Measurements from ENCODE around the gene FLCN.

DNA sequence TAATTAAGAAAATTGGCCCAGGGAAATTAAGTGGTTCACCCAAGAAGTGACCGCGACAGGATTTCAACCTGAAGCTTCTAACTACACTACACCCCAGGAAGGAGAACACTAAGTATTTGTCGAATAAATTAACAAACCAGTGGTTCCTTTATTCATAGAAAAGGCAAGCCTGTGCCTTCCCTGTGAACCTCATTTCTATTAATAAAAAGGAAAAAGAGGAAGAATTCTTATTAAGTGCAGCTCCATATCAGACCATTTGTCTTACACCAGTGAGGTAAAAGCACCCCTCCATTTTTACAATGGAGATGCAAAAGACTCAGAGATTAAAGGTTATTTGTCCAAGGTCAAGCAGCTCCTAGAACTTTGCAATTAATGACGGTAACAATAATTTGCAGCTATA is 42.3 kb upstream of the FLCN start:
- TF ChIP-seq MXI1 (IDR thresholded peaks at IDR 0.05; ENCODE audit: low read depth, low read length), result no peak
- TF ChIP-seq, protein P1, sequence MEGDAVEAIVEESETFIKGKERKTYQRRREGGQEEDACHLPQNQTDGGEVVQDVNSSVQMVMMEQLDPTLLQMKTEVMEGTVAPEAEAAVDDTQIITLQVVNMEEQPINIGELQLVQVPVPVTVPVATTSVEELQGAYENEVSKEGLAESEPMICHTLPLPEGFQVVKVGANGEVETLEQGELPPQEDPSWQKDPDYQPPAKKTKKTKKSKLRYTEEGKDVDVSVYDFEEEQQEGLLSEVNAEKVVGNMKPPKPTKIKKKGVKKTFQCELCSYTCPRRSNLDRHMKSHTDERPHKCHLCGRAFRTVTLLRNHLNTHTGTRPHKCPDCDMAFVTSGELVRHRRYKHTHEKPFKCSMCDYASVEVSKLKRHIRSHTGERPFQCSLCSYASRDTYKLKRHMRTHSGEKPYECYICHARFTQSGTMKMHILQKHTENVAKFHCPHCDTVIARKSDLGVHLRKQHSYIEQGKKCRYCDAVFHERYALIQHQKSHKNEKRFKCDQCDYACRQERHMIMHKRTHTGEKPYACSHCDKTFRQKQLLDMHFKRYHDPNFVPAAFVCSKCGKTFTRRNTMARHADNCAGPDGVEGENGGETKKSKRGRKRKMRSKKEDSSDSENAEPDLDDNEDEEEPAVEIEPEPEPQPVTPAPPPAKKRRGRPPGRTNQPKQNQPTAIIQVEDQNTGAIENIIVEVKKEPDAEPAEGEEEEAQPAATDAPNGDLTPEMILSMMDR (IDR thresholded peaks at IDR 0.05 in 2 of 3, conservative IDR thresholded peaks at IDR 0.05 in 1 of 3; ENCODE audit: control insufficient read depth in 2 of 3, extremely low read depth in 1 of 3, insufficient read depth in 1 of 3, low read depth in 3 of 3, low read length in 3 of 3), result no peak
- no peak for TF ChIP-seq FOXK2 (IDR thresholded peaks at IDR 0.05)
